Endothelial cell of umbilical vein (primary cell): ENCODE measurements around the gene KRABD2.

Experiments used
- BruUV-seq: library from RNA; stranded (reverse); fragments of 400-500 nt; replicated peaks from 2 replicates; lab custom pipeline; 2021; lab: Mats Ljungman, UMichigan
- CTCF ChIA-PET: fragments of 300-600, 350-600 bp; sonication (Branson Sonifier 250); formaldehyde crosslinking; loops from one replicate; lab custom pipeline; 2021; ENCODE audit warnings: antibody characterized with exemption, inconsistent platforms; lab: Charles Lee
- POLR2A ChIA-PET: fragments of 300-600, 350-600 bp; sonication (Branson Sonifier 250); formaldehyde crosslinking; loops from one replicate; lab custom pipeline; 2021; ENCODE audit warnings: antibody characterized with exemption, inconsistent platforms; lab: Charles Lee
- DNase-seq: peaks from one replicate; pipeline ENCODE4 v3.0.0-alpha.2; 2011; ENCODE audit warnings: low read depth, low spot score
- FAIRE-seq: peaks from 2 replicates; lab custom pipeline; 2011; peaks lifted over from hg19 to GRCh38; lab: Jason Lieb, UNC
- H2AFZ ChIP-seq: 2 replicates; pipeline ENCODE4 v1.6.0; 2012; ENCODE audit warnings: low read depth, low read length, control low read depth, inconsistent platforms
- H3K27ac ChIP-seq: 2 replicates; pipeline ENCODE4 v1.5.1; 2011; ENCODE audit warnings: low read depth, mild to moderate bottlenecking, control low read depth, low read length, moderate library complexity; ENCODE audit not compliant: insufficient read depth
- H3K27me3 ChIP-seq, 2 experiments: 2 replicates each; pipeline versions ENCODE4 v1.6.0 to v1.6.1; 2011; ENCODE audit warnings: low read length in 2 of 2, mixed read lengths in 1 of 2; ENCODE audit not compliant: control insufficient read depth in 2 of 2, insufficient read depth in 2 of 2
- H3K36me3 ChIP-seq, 2 experiments: 2 replicates in 1 of 2; 3 replicates in 1 of 2; pipeline ENCODE4 v1.5.1; 2011; ENCODE audit warnings: low read length in 2 of 2, mild to moderate bottlenecking in 1 of 2, moderate library complexity in 1 of 2; ENCODE audit not compliant: control insufficient read depth in 2 of 2, insufficient read depth in 2 of 2; ENCODE audit errors: extremely low read depth in 1 of 2
- H3K4me1 ChIP-seq: 3 replicates; pipeline ENCODE4 v1.5.1; 2011; ENCODE audit warnings: mild to moderate bottlenecking, low read length; ENCODE audit not compliant: control insufficient read depth, insufficient read depth; ENCODE audit errors: extremely low read depth
- H3K4me2 ChIP-seq: 2 replicates; pipeline ENCODE4 v1.6.1; 2011; ENCODE audit warnings: low read length, control low read depth, mixed read lengths; ENCODE audit not compliant: insufficient read depth
- H3K4me3 ChIP-seq, 3 experiments: fragments of 200-600 bp in 1 of 3; sonication (generic), shearing (Covaris generic) in 1 of 3; replicated peaks in 1 of 3; 2 replicates each; pipeline ENCODE4 v1.5.1; 2011 to 2016; ENCODE audit warnings: control low read depth in 3 of 3, low read length in 3 of 3, mild to moderate bottlenecking in 2 of 3, inconsistent platforms in 1 of 3, low read depth in 1 of 3, moderate library complexity in 1 of 3; ENCODE audit not compliant: insufficient read depth in 1 of 3
- H3K79me2 ChIP-seq: 2 replicates; pipeline ENCODE4 v1.6.0; 2012; ENCODE audit warnings: low read length, inconsistent platforms; ENCODE audit not compliant: control insufficient read depth, insufficient read depth
- H3K9ac ChIP-seq: replicated peaks from 2 replicates; pipeline ENCODE3; 2011; ENCODE audit warnings: low read length, control low read depth; ENCODE audit not compliant: insufficient read depth; ENCODE audit errors: extremely low read depth
- H3K9me1 ChIP-seq: replicated peaks from 3 replicates; pipeline ENCODE4 v1.6.0; 2011; ENCODE audit warnings: mild to moderate bottlenecking, low read length; ENCODE audit not compliant: control insufficient read depth, insufficient read depth; ENCODE audit errors: extremely low read depth
- H3K9me3 ChIP-seq: replicated peaks from 2 replicates; pipeline ENCODE4 v1.5.1; 2012; ENCODE audit warnings: low read length, inconsistent platforms; ENCODE audit not compliant: control insufficient read depth, insufficient read depth
- H4K20me1 ChIP-seq: replicated peaks from 2 replicates; pipeline ENCODE3; 2011; ENCODE audit warnings: mild to moderate bottlenecking, low read length; ENCODE audit not compliant: control insufficient read depth, insufficient read depth; ENCODE audit errors: extremely low read depth
- EZH2 ChIP-seq: IDR thresholded peaks from 2 replicates; pipeline ENCODE4 v1.6.1; 2012; ENCODE audit warnings: borderline replicate concordance, low read depth, mild to moderate bottlenecking, moderate library complexity, low read length, inconsistent platforms; ENCODE audit not compliant: severe bottlenecking
- FOS ChIP-seq: IDR thresholded peaks from 2 replicates; pipeline ENCODE4 v1.6.1; 2011; ENCODE audit warnings: mild to moderate bottlenecking, low read length, moderate library complexity, borderline replicate concordance; ENCODE audit not compliant: insufficient read depth
- GATA2 ChIP-seq: IDR thresholded peaks from 2 replicates; pipeline ENCODE4 v1.7.0; 2011; ENCODE audit warnings: low read depth, mild to moderate bottlenecking, moderate library complexity, mixed read lengths, low read length; ENCODE audit not compliant: insufficient read length, insufficient read depth
- JUN ChIP-seq: IDR thresholded peaks from 2 replicates; pipeline ENCODE4 v1.6.1; 2011; ENCODE audit warnings: borderline replicate concordance, low read depth; ENCODE audit not compliant: insufficient read length, insufficient read depth
- MYC ChIP-seq: IDR thresholded peaks from one replicate; pipeline ENCODE4 v1.6.1; 2011; ENCODE audit warnings: mild to moderate bottlenecking, low read depth, low read length
- POLR2A ChIP-seq: IDR thresholded peaks from 2 replicates; pipeline ENCODE4 v1.6.1; 2012; ENCODE audit warnings: low read depth, mild to moderate bottlenecking, control low read depth, low read length
- POLR2AphosphoS5 ChIP-seq: IDR thresholded peaks from 2 replicates; pipeline ENCODE4 v1.6.1; 2012; ENCODE audit warnings: low read depth, mild to moderate bottlenecking, control low read depth, low read length, moderate library complexity; ENCODE audit not compliant: insufficient read depth
- dilution Hi-C: fragments of 300-500 bp; cut with MboI; formaldehyde crosslinking; loops from one replicate; pipeline ENCODE4 v1.15.0; 2019; ENCODE audit warnings: low sequenced_read_pairs; ENCODE audit not compliant: extremely low pct_ligation_motif_present
- intact Hi-C: fragments of 100-400 bp; cut with micrococcal nuclease; formaldehyde crosslinking; loops from one replicate; pipeline ENCODE4 v1.10.0; 2022
- TF ChIP-seq, protein P1 (sequence below): IDR thresholded peaks from 2 replicates; pipeline ENCODE4 v1.6.1; 2011; ENCODE audit not compliant: insufficient read depth, insufficient read length
- TF ChIP-seq, protein P2 (sequence below), 2 donors: IDR thresholded peaks; 1 replicate in 1 of 2; 2 replicates in 1 of 2; pipeline ENCODE4 v1.5.1; 2011; ENCODE audit warnings: low read length in 2 of 2, mild to moderate bottlenecking in 2 of 2, moderate library complexity in 2 of 2, control low read depth in 1 of 2, inconsistent platforms in 1 of 2, low read depth in 1 of 2; ENCODE audit not compliant: insufficient read depth in 1 of 2; ENCODE audit errors: extremely low read depth in 1 of 2

KRABD2 gene

GRCh38 chr17:8333281-8333680 lies 43.2 kb downstream of the KRABD2 start:
- intact Hi-C loops (loop anchor here (10.0 kb wide), 1 partner anchor 1208 kb away; no protein-coding TSS in a partner anchor), dilution Hi-C loops (no loop called here)
- FAIRE-seq, result no peak
- TF ChIP-seq POLR2AphosphoS5 (no peak), MYC (no peak), JUN (no peak), GATA2 (no peak), EZH2 (no peak), POLR2A (no peak), FOS (no peak)
- TF ChIP-seq, protein P1, sequence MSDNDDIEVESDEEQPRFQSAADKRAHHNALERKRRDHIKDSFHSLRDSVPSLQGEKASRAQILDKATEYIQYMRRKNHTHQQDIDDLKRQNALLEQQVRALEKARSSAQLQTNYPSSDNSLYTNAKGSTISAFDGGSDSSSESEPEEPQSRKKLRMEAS, result no peak
- TF ChIP-seq, protein P2, sequence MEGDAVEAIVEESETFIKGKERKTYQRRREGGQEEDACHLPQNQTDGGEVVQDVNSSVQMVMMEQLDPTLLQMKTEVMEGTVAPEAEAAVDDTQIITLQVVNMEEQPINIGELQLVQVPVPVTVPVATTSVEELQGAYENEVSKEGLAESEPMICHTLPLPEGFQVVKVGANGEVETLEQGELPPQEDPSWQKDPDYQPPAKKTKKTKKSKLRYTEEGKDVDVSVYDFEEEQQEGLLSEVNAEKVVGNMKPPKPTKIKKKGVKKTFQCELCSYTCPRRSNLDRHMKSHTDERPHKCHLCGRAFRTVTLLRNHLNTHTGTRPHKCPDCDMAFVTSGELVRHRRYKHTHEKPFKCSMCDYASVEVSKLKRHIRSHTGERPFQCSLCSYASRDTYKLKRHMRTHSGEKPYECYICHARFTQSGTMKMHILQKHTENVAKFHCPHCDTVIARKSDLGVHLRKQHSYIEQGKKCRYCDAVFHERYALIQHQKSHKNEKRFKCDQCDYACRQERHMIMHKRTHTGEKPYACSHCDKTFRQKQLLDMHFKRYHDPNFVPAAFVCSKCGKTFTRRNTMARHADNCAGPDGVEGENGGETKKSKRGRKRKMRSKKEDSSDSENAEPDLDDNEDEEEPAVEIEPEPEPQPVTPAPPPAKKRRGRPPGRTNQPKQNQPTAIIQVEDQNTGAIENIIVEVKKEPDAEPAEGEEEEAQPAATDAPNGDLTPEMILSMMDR (IDR thresholded peaks at IDR 0.05; ENCODE audit: extremely low read depth in 1 of 2, insufficient read depth in 1 of 2, low read depth in 1 of 2, low read length in 2 of 2), result no peak
- no peak overlapping the region for H2AFZ ChIP-seq
- no peak overlapping the region for H3K4me3 ChIP-seq
- no peaks in the 10 kb centered on the region for H3K4me1 ChIP-seq
- CTCF ChIA-PET, result no interaction called here
- no peak overlapping the region for H3K4me2 ChIP-seq
- H3K27ac ChIP-seq, result no peak overlapping the region
- BruUV-seq, result no TSS peak
- H3K9me1 ChIP-seq, result no peaks in the 10 kb centered on the region
- no peaks in the 10 kb centered on the region for H4K20me1 ChIP-seq
- POLR2A ChIA-PET, result no interaction called here
- H3K79me2 ChIP-seq, result no peaks in the 10 kb centered on the region
- H3K27me3 ChIP-seq, result peaks cover 0 to 1% of the 10 kb centered on the region in 2 experiments
- H3K36me3 ChIP-seq, result no peaks in the 10 kb centered on the region
- no peak for DNase-seq
- H3K9ac ChIP-seq, result no peak overlapping the region
- H3K9me3 ChIP-seq, result no peaks in the 10 kb centered on the region
